OCI-M2 (cell line): ENCODE data around the gene CBLC.
"Not testable (repeated sequence)": the region's sequence is repeated elsewhere in the genome, so short reads cannot be mapped to it uniquely, and the experiment has no call there.

Experiments
- DNase-seq: peaks from one replicate; lab custom pipeline; 2025; ENCODE audit not compliant: unreplicated experiment; lab: John Stamatoyannopoulos, UW

Gene CBLC

GRCh38 chr19:44818466-44819031, 40.9 kb downstream of the CBLC start:
- no peak for DNase-seq

GRCh38 chr19:44819246-44819832, 41.6 kb downstream of the CBLC start:
- no peak for DNase-seq

GRCh38 chr19:44820648-44821609, 43.2 kb downstream of the CBLC start:
- no peak for DNase-seq

GRCh38 chr19:44822177-44822576, 44.5 kb downstream of the CBLC start:
- no peak for DNase-seq

GRCh38 chr19:44822670-44823372, 45.1 kb downstream of the CBLC start:
- DNase-seq = no peak

- DNase-seq = no peak
Observed at GRCh38 chr19:44823373-44823698, 45.6 kb downstream of the CBLC start.

GRCh38 chr19:44824761-44825160, 47.1 kb downstream of the CBLC start:
- DNase-seq = no peak

GRCh38 chr19:44832875-44833274, 55.2 kb downstream of the CBLC start:
- not testable (repeated sequence) for DNase-seq

GRCh38 chr19:44834399-44834798, 56.7 kb downstream of the CBLC start:
- DNase-seq = not testable (repeated sequence)

- DNase-seq = no peak
Observed at GRCh38 chr19:44839276-44839675, 61.6 kb downstream of the CBLC start.

GRCh38 chr19:44840811-44841210, 63.1 kb downstream of the CBLC start:
- no peak for DNase-seq

GRCh38 chr19:44841231-44841630, 63.5 kb downstream of the CBLC start:
- DNase-seq = no peak

GRCh38 chr19:44845286-44845611, 67.6 kb downstream of the CBLC start:
- DNase-seq = no peak

GRCh38 chr19:44845612-44846454, 68.1 kb downstream of the CBLC start, which contains the start of gene NECTIN2:
TSS of gene NECTIN2 (plus strand) at chr19:44846297. CDS start at chr19:44846526, 229 bp downstream.
- DNase-seq = peak; percentile 95

- no peak for DNase-seq
Observed at GRCh38 chr19:44846455-44847143, 68.9 kb downstream of the CBLC start.

GRCh38 chr19:44847144-44848035, 69.7 kb downstream of the CBLC start:
- DNase-seq = no peak

GRCh38 chr19:44848036-44848811, 70.5 kb downstream of the CBLC start:
- no peak for DNase-seq

- DNase-seq = no peak
Observed at GRCh38 chr19:44848812-44849447, 71.2 kb downstream of the CBLC start.
